ENCODE data around the gene HM13. TPM values are rescaled to one million over a fixed set of nuclear protein-coding genes. Genes with fewer than 3 reads are reported as not detected.
"Not testable (repeated sequence)": the region's sequence is repeated elsewhere in the genome, so short reads cannot be mapped to it uniquely, and the experiment has no call there.

HM13 gene, protein sequence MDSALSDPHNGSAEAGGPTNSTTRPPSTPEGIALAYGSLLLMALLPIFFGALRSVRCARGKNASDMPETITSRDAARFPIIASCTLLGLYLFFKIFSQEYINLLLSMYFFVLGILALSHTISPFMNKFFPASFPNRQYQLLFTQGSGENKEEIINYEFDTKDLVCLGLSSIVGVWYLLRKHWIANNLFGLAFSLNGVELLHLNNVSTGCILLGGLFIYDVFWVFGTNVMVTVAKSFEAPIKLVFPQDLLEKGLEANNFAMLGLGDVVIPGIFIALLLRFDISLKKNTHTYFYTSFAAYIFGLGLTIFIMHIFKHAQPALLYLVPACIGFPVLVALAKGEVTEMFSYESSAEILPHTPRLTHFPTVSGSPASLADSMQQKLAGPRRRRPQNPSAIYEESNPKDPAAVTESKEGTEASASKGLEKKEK
- 54.4 and 69.6 TPM in 2 replicates for total RNA-seq (2014; rRNA removed; shearing (Covaris generic); ENCODE audit: low replicate concordance)

DNA sequence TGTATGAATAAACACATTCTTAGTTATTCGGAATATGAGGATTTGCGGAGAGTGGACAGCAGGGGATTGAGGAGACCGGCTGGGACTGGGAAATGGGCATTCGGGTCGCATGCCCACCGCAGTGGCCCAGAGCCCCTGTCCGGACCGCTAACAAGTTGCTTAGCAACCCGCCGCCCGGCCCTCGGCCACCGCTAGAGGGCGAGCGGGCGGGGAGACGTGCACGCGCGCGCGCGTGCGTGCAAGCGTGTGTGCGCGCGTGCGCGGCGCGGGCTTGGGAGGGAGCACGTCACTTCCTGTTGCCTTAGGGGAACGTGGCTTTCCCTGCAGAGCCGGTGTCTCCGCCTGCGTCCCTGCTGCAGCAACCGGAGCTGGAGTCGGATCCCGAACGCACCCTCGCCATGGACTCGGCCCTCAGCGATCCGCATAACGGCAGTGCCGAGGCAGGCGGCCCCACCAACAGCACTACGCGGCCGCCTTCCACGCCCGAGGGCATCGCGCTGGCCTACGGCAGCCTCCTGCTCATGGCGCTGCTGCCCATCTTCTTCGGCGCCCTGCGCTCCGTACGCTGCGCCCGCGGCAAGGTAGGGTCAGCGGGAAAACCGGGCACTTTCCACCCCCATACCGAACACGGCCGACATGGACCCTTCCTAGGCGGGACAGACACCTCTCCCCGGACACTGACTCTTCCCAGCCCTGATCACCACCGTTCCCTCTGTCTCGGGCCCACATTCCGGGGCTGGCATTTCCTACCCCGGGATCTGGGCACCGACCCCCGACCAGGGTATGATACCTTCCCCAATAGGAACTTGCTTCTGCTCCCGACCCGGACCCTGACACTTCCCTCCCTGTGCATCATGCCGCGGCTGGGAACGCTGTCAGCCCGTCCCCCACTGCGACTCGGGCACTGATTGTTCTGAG lies at the start of gene HM13:
Gene HM13 (plus strand): TSS at position 289 of the 918 bp plus-strand sequence. CDS start 110 bp downstream, at position 399.
- Histone ChIP-seq H2AFZ (ENCODE audit: low read length) (peak within 1 kb of the TSS; percentile 69; the same call in 1 of the 2 replicates), H3K4me2 (ENCODE audit: low read depth, low read length, poor library complexity, severe bottlenecking) (peak within 1 kb of the TSS; percentile 78), H3K36me3 (ENCODE audit: insufficient read depth, low read length) (peaks cover 5% of the 10 kb centered on the region; the same call in 1 of the 2 replicates), H3K27me3 (ENCODE audit: low read length) (no peaks in the 10 kb centered on the region), H3K4me1 (ENCODE audit: low read length) (peaks cover 14% of the 10 kb centered on the region), H3K27ac (ENCODE audit: low read length) (no peak within 1 kb of the TSS), H3K9me3 (ENCODE audit: low read length) (no peaks in the 10 kb centered on the region), H4K20me1 (ENCODE audit: insufficient read depth, low read depth, low read length) (peaks cover 12% of the 10 kb centered on the region; the same call in 1 of the 2 replicates), H3K79me2 (ENCODE audit: low read length) (peaks cover 44% of the 10 kb centered on the region), H3K4me3 (ENCODE audit: low read length) (peak within 1 kb of the TSS; percentile 87), H3K9me2 (replicated peaks; ENCODE audit: insufficient read depth, low read length) (no peaks in the 10 kb centered on the region), H3K9ac (ENCODE audit: low read length) (peak within 1 kb of the TSS; percentile 88)
- DNase-seq = peak; percentile 97

DNA sequence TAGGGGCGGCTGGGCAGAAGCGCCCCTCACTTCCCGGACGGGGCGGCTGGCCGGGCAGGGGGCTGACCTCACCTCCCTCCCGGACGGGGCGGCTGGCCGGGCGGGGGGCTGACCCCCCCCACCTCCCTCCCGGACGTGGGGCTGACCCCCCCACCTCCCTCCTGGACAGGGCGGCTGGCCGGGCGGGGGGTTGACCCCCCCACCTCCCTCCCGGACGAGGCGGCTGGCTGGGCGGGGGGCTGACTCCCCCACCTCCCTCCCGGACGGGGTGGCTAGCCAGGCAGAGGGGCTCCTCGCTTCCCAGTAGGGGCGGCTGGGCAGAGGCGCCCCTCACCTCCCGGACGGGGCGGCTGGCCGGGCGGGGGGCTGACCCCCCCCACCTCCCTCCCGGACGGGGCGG lies 43.3 kb upstream of the HM13 start:
- not testable (repeated sequence) for H3K79me2 ChIP-seq (ENCODE audit: low read length); DNase-seq; H4K20me1 ChIP-seq (ENCODE audit: insufficient read depth, low read depth, low read length); H3K9me2 ChIP-seq (replicated peaks; ENCODE audit: insufficient read depth, low read length); H3K36me3 ChIP-seq (ENCODE audit: insufficient read depth, low read length); H3K27me3 ChIP-seq (ENCODE audit: low read length); H2AFZ ChIP-seq (ENCODE audit: low read length); H3K27ac ChIP-seq (ENCODE audit: low read length); H3K4me2 ChIP-seq (ENCODE audit: low read depth, low read length, poor library complexity, severe bottlenecking); H3K4me3 ChIP-seq (ENCODE audit: low read length); H3K9ac ChIP-seq (ENCODE audit: low read length); H3K9me3 ChIP-seq (ENCODE audit: low read length)
- H3K4me1 ChIP-seq (ENCODE audit: low read length) = peaks cover 18% of the 10 kb centered on the region

DNA sequence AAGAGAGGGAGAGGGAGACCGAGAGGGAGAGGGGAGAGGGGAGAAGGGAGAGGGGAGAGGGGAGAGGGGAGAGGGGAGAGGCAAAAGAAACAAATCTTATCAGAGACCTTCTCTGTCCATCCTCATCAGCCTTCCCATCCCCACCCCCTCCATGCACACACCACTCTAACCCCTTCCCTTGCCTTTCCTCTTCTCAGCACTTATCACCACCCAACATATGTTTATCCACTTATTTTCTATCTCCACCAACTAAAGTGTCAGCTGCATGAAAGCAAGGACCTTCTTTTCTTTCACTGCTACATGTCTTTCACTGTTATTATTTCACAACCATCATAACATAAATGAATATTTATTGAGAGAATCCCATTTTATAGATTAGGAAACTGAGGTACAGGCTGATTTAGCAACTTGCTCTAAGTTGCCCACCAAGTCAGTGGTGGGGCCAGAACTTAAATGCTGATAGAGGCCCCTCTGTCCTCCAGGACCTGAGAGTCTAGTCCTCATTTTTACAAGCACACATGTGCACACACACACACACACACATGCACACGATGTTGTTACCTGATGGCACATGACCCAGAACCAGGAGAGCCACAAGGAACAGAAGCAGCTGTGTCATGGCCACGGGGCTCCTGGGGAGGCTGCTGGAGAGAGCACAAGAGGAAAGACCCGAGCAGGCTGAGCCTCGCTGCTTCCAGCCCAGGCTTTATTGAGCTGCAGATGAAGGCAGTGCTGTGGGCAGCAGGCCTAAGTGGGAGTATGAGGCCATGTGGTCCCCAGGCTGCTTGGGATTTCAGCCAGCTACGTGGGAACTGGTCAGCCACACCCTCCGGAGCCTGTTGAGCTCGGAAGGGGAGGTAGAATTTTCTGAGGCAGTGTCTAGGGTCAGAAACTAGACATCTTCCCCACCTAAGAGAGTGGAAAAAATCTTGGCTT lies 41.6 kb upstream of the HM13 start:
- Histone ChIP-seq H3K4me3 (ENCODE audit: low read length) (no peak overlapping the region), H3K27me3 (ENCODE audit: low read length) (no peaks in the 10 kb centered on the region), H3K9ac (ENCODE audit: low read length) (no peak overlapping the region), H3K9me2 (replicated peaks; ENCODE audit: insufficient read depth, low read length) (no peaks in the 10 kb centered on the region), H3K4me2 (ENCODE audit: low read depth, low read length, poor library complexity, severe bottlenecking) (no peak overlapping the region), H3K9me3 (ENCODE audit: low read length) (no peaks in the 10 kb centered on the region), H2AFZ (ENCODE audit: low read length) (no peak overlapping the region), H4K20me1 (ENCODE audit: insufficient read depth, low read depth, low read length) (no peaks in the 10 kb centered on the region), H3K36me3 (ENCODE audit: insufficient read depth, low read length) (no peaks in the 10 kb centered on the region), H3K27ac (ENCODE audit: low read length) (no peak overlapping the region), H3K4me1 (ENCODE audit: low read length) (peaks cover 18% of the 10 kb centered on the region), H3K79me2 (ENCODE audit: low read length) (no peaks in the 10 kb centered on the region)
- no peak for DNase-seq

DNA sequence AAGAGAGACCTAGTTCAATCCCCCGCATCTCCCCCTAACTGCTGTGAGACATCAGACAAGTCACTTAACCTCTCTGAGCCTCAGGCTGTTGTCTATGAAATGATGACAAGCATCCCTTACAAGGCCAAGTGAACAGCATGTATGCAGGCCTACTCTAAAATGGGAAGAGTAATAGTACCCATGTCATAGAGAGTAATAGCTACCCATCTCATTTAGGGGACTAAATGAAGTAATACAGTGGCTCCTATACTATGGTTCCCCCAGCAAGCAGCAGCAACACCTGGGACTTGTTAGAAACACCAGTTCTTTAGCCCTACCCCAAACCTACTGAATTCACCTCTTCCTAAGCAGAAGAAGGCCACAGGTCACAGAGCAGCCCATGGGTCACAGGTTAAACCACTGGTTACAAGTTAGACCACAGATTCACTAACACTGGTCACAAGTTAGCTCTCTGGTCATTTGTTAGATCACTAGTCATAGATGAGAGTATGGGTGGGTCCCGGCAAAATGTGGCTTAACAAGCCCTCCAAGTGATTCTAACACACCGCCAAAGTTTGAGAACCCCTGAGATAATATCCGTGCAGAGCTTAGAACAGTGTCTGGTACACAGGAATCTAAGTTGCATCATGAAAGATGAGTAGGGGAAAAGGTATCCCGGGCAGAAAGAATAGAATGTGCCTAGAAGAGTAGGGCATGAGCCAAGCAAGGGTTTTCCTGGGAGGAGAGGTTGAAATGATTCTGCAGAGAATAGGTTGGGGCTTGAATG lies 40.7 kb upstream of the HM13 start:
- Histone ChIP-seq H3K9me3 (ENCODE audit: low read length) (no peaks in the 10 kb centered on the region), H4K20me1 (ENCODE audit: insufficient read depth, low read depth, low read length) (no peaks in the 10 kb centered on the region), H3K79me2 (ENCODE audit: low read length) (no peaks in the 10 kb centered on the region), H3K27me3 (ENCODE audit: low read length) (no peaks in the 10 kb centered on the region), H3K4me2 (ENCODE audit: low read depth, low read length, poor library complexity, severe bottlenecking) (peak overlapping the region; percentile 68), H3K9me2 (replicated peaks; ENCODE audit: insufficient read depth, low read length) (no peaks in the 10 kb centered on the region), H3K4me1 (ENCODE audit: low read length) (peaks cover 18% of the 10 kb centered on the region), H3K9ac (ENCODE audit: low read length) (peak overlapping the region; percentile 32), H3K36me3 (ENCODE audit: insufficient read depth, low read length) (no peaks in the 10 kb centered on the region), H3K4me3 (ENCODE audit: low read length) (peak overlapping the region; percentile 37; the same call in 1 of the 2 replicates), H3K27ac (ENCODE audit: low read length) (peak overlapping the region; percentile 60), H2AFZ (ENCODE audit: low read length) (peak overlapping the region; percentile 88)
- DNase-seq = peak; percentile 43

DNA sequence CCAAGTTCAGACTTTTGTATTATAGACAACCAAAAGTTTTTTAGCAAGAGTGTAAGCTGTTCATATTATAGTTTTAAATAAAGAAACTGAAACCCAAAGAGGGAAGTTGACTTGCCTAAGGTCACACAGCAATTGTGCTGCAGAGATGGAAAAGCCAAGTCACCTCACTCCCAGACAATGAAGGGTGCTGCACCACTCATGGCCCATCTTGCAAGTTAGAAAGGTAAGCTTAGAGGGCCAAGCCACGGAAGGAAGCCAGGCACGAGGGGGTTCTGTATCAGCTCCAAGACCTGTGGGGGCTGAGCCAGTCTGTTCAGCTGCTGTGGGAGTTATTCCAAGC lies 40.2 kb upstream of the HM13 start:
- Histone ChIP-seq H4K20me1 (ENCODE audit: insufficient read depth, low read depth, low read length) (no peaks in the 10 kb centered on the region), H3K79me2 (ENCODE audit: low read length) (no peaks in the 10 kb centered on the region), H3K9ac (ENCODE audit: low read length) (peak overlapping the region; percentile 32), H3K9me2 (replicated peaks; ENCODE audit: insufficient read depth, low read length) (no peaks in the 10 kb centered on the region), H3K27ac (ENCODE audit: low read length) (peak overlapping the region; percentile 60), H3K27me3 (ENCODE audit: low read length) (no peaks in the 10 kb centered on the region), H3K4me1 (ENCODE audit: low read length) (peaks cover 18% of the 10 kb centered on the region), H2AFZ (ENCODE audit: low read length) (peak overlapping the region; percentile 88), H3K4me2 (ENCODE audit: low read depth, low read length, poor library complexity, severe bottlenecking) (peak overlapping the region; percentile 68), H3K4me3 (ENCODE audit: low read length) (peak overlapping the region; percentile 37; the same call in 1 of the 2 replicates), H3K9me3 (ENCODE audit: low read length) (no peaks in the 10 kb centered on the region), H3K36me3 (ENCODE audit: insufficient read depth, low read length) (no peaks in the 10 kb centered on the region)
- peak; percentile 70 for DNase-seq

DNA sequence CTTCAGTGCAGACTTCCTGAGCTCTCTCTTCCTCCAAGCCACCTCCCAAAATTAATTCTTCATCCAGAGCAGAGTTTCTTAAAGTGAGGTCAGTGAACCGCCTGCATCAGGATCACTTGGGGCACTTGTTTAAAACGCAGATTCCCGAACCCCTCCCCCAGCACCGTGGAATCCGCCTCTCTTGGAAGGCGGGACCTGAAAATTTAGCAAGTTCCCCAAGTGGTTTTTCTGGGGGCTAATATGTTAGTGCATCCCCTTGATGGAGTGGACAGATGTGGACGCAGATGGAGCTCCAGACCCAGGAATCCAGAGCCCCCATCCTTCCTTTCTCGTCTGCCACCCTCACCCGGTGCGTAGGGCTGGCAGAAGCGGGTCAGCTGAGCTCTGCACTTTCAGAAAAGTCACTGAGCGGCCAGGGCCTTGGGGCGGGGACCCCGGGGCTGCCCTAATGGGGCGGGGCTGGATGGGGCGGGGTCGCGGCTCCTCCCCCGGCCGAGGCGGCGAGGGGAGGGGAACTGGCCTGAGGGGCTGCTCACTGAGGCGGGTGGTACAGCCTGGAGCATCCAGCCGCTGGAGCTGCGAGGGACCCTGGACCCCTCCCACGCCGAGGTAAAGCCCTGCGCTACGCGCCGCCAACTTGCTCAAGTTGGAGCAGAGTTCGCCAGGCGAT lies 39.3 kb upstream of the HM13 start, which contains the start of the genes DEFB124 and REM1:
Gene DEFB124 (minus strand): TSS at position 370 of the 670 bp plus-strand sequence. CDS start 2,114 bp downstream, outside the sequence.
Gene REM1 (plus strand): TSS at position 531 of the 670 bp plus-strand sequence. CDS start 1,158 bp downstream, outside the sequence.
- Histone ChIP-seq H4K20me1 (ENCODE audit: insufficient read depth, low read depth, low read length) (no peaks in the 10 kb centered on the region), H3K9me3 (ENCODE audit: low read length) (no peaks in the 10 kb centered on the region), H2AFZ (ENCODE audit: low read length) (peak within 1 kb of the TSS; percentile 88), H3K9me2 (replicated peaks; ENCODE audit: insufficient read depth, low read length) (no peaks in the 10 kb centered on the region), H3K4me3 (ENCODE audit: low read length) (peak within 1 kb of the TSS; percentile 37; the same call in 1 of the 2 replicates), H3K4me2 (ENCODE audit: low read depth, low read length, poor library complexity, severe bottlenecking) (peak within 1 kb of the TSS; percentile 68), H3K27me3 (ENCODE audit: low read length) (no peaks in the 10 kb centered on the region), H3K4me1 (ENCODE audit: low read length) (peaks cover 18% of the 10 kb centered on the region), H3K9ac (ENCODE audit: low read length) (peak within 1 kb of the TSS; percentile 32), H3K27ac (ENCODE audit: low read length) (peak within 1 kb of the TSS; percentile 60), H3K79me2 (ENCODE audit: low read length) (no peaks in the 10 kb centered on the region), H3K36me3 (ENCODE audit: insufficient read depth, low read length) (no peaks in the 10 kb centered on the region)
- DNase-seq = no peak

All from Karpas-422 (cell line).